SU-DHL-6 (cell line): ENCODE results near the gene ZNF674.

Experiments
- H2AFZ ChIP-seq: fragments of 200-600 bp; sonication (generic); 2 replicates; pipeline ENCODE4 v1.6.1; 2014; ENCODE audit warnings: low read depth, mild to moderate bottlenecking, moderate library complexity, mixed read lengths, antibody characterized with exemption, low read length; ENCODE audit not compliant: severe bottlenecking
- H3F3A ChIP-seq: fragments of 200-600 bp; shearing (Covaris generic); 2 replicates; pipeline ENCODE4 v1.6.0; 2016; ENCODE audit warnings: antibody characterized with exemption, mild to moderate bottlenecking; ENCODE audit not compliant: insufficient read depth
- H3K27ac ChIP-seq: fragments of 200-600 bp; sonication (generic); 2 replicates; pipeline ENCODE4 v1.5.1; 2016; ENCODE audit warnings: low read depth, mild to moderate bottlenecking, low read length, moderate library complexity, mixed read lengths
- H3K27me3 ChIP-seq: fragments of 200-600 bp; sonication (generic), shearing (Covaris generic); 2 replicates; pipeline ENCODE4 v1.6.0; 2014; ENCODE audit warnings: mild to moderate bottlenecking, low read length
- H3K36me3 ChIP-seq: fragments of 200-600 bp; sonication (generic); 2 replicates; pipeline ENCODE4 v1.6.1; 2014; ENCODE audit warnings: mild to moderate bottlenecking, low read length, mixed read lengths
- H3K4me2 ChIP-seq: fragments of 300-600, 200-600 bp; shearing (Covaris generic), sonication (generic); 2 replicates; pipeline ENCODE4 v1.6.0; 2014; ENCODE audit warnings: low read length, low read depth, mild to moderate bottlenecking; ENCODE audit not compliant: poor library complexity, severe bottlenecking
- H3K4me3 ChIP-seq: fragments of 200-600 bp; sonication (generic); 2 replicates; pipeline ENCODE4 v1.5.1; 2014; ENCODE audit warnings: antibody characterized with exemption, low read length, mild to moderate bottlenecking, mixed read lengths; ENCODE audit not compliant: insufficient read depth, poor library complexity, severe bottlenecking
- H3K79me2 ChIP-seq: fragments of 200-600 bp; sonication (generic); 2 replicates; pipeline ENCODE4 v1.6.1; 2014; ENCODE audit warnings: mild to moderate bottlenecking, low read length, moderate library complexity; ENCODE audit not compliant: insufficient read depth
- H3K9ac ChIP-seq: fragments of 200-600 bp; sonication (generic); 2 replicates; pipeline ENCODE4 v1.7.0; 2014; ENCODE audit warnings: mild to moderate bottlenecking, low read length
- H3K9me2 ChIP-seq: fragments of 200-600 bp; sonication (generic); replicated peaks from 2 replicates; pipeline ENCODE4 v1.6.1; 2014; ENCODE audit warnings: low read length; ENCODE audit not compliant: insufficient read depth
- H3K9me3 ChIP-seq: fragments of 200-600 bp; sonication (generic); 2 replicates; pipeline ENCODE4 v1.6.1; 2014; ENCODE audit warnings: low read length, mixed read lengths; ENCODE audit not compliant: insufficient read depth
- H4K20me1 ChIP-seq: fragments of 200-600 bp; sonication (generic); 2 replicates; pipeline ENCODE4 v1.6.1; 2014; ENCODE audit warnings: low read depth, mild to moderate bottlenecking, antibody characterized with exemption, low read length, moderate library complexity, mixed read lengths
- CTCF ChIP-seq: fragments of 200-600 bp; sonication (generic); IDR thresholded peaks from one replicate; pipeline ENCODE4 v1.5.1; 2017; ENCODE audit warnings: antibody characterized with exemption, mild to moderate bottlenecking, low read length, moderate library complexity; ENCODE audit not compliant: insufficient read depth, poor library complexity, severe bottlenecking
- EZH2phosphoT487 ChIP-seq: fragments of 200-600 bp; sonication (generic), shearing (Covaris generic); conservative IDR thresholded peaks from 2 replicates; pipeline ENCODE4 v1.6.1; 2018; ENCODE audit warnings: mild to moderate bottlenecking, antibody characterized with exemption, low read length, moderate library complexity, mixed read lengths

Gene ZNF674

GRCh38 chrX:46573331-46573891 is 28.2 kb upstream of the ZNF674 start, which contains the start of gene CHST7:
Gene CHST7, plus strand, starts transcription at chrX:46573765. Its CDS starts 167 bp downstream, at chrX:46573932.
- H2AFZ ChIP-seq = peak within 1 kb of the TSS; percentile 77
- peak within 1 kb of the TSS; percentile 73 for H3K4me2 ChIP-seq
- H3K9me2 ChIP-seq = no peaks in the 10 kb centered on the region
- no peaks in the 10 kb centered on the region for H4K20me1 ChIP-seq
- H3K36me3 ChIP-seq = no peaks in the 10 kb centered on the region
- peak within 1 kb of the TSS; percentile 59 for H3K27ac ChIP-seq
- TF ChIP-seq EZH2phosphoT487 (no peak), CTCF (peak; percentile 28)
- H3K9ac ChIP-seq = peak within 1 kb of the TSS; percentile 67
- H3K27me3 ChIP-seq = no peaks in the 10 kb centered on the region
- peak within 1 kb of the TSS; percentile 71 for H3K4me3 ChIP-seq
- H3F3A ChIP-seq = peaks cover 11% of the 10 kb centered on the region; the same call in 1 of the 2 replicates
- no peaks in the 10 kb centered on the region for H3K9me3 ChIP-seq
- no peaks in the 10 kb centered on the region for H3K79me2 ChIP-seq

GRCh38 chrX:46572340-46572936 is 27.2 kb upstream of the ZNF674 start:
- H3K9me3 ChIP-seq = no peaks in the 10 kb centered on the region
- peak overlapping the region; percentile 73 for H3K4me2 ChIP-seq
- H3K36me3 ChIP-seq = no peaks in the 10 kb centered on the region
- H3K9ac ChIP-seq = peak overlapping the region; percentile 67; the same call in 1 of the 2 replicates
- no peaks in the 10 kb centered on the region for H4K20me1 ChIP-seq
- peaks cover 11% of the 10 kb centered on the region; the same call in 1 of the 2 replicates for H3F3A ChIP-seq
- peak overlapping the region; percentile 59 for H3K27ac ChIP-seq
- H2AFZ ChIP-seq = peak overlapping the region; percentile 77
- peak overlapping the region; percentile 71 for H3K4me3 ChIP-seq
- TF ChIP-seq EZH2phosphoT487 (no peak), CTCF (no peak)
- H3K9me2 ChIP-seq = no peaks in the 10 kb centered on the region
- no peaks in the 10 kb centered on the region for H3K27me3 ChIP-seq
- no peaks in the 10 kb centered on the region for H3K79me2 ChIP-seq

- Histone ChIP-seq H3K9me2 (no peaks in the 10 kb centered on the region), H2AFZ (no peak overlapping the region), H3K9ac (no peak overlapping the region), H3K36me3 (no peaks in the 10 kb centered on the region), H3K27me3 (no peaks in the 10 kb centered on the region), H3F3A (peaks cover 11% of the 10 kb centered on the region; the same call in 1 of the 2 replicates), H3K9me3 (no peaks in the 10 kb centered on the region), H4K20me1 (no peaks in the 10 kb centered on the region), H3K27ac (no peak overlapping the region), H3K4me2 (no peak overlapping the region), H3K4me3 (no peak overlapping the region), H3K79me2 (no peaks in the 10 kb centered on the region)
- TF ChIP-seq CTCF (no peak), EZH2phosphoT487 (no peak)
Measured at GRCh38 chrX:46571423-46572339, 26.5 kb upstream of the ZNF674 start.
